HG03558 (cell line): ENCODE results near the gene CHIC2.

Experiments
- ATAC-seq: cut with Tn5 transposase; IDR thresholded peaks from one replicate; pipeline ENCODE4 v1.9.1; 2021; ENCODE audit warnings: moderate number of reproducible peaks; ENCODE audit not compliant: unreplicated experiment; ENCODE audit errors: extremely low read depth

Gene CHIC2

DNA sequence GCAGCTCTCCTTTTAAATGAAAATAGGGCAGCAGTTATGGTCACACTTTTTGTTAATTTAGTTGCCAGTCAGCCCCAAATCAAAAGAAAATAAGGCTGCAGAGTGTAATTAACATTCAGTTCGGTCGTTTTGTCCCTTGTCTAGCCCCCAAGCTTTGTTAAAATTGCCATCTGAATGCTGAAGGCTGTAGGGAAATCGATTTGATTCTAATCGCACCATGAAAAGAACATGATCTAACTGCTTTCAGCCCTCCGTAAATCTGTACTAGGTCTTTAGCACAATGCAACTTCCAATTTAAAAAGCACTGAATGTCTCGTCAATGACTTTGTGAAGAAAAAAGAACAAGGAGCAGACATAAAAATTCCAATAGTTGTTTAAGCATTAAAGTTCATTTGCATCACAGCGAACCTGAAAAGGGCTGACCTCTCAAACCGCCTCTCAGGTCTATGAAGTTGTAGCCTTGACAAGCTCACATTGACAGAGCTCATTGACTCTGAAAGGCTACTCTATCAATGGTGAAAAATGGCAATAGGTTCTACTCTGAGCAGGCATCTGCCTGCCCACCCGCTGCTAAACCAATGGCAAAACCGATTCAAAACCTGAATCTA lies 48.9 kb downstream of the CHIC2 start:
- no peak for ATAC-seq

DNA sequence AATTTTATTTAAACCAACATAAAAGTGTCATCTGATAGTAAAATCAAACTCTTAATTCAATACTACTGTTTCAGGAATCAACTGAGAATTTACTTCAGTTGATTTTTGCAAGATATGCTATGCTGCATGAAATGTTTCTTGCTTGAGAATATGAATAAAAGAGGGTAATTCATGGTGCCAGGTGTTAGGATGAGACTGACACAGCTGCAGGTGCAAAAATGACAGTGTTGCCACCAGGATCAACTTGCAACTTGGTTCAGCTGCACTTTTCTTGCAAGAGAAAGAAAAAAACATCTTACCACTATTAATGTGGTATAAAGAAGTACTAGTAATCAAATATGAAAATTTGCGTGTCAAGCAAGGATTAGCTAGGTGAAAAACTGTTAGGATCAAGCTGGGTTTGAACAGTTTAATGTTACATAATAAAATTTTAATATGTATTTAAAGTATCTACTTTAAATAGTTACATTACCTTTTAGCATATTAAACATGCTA lies 49.7 kb downstream of the CHIC2 start:
- ATAC-seq, result no peak

DNA sequence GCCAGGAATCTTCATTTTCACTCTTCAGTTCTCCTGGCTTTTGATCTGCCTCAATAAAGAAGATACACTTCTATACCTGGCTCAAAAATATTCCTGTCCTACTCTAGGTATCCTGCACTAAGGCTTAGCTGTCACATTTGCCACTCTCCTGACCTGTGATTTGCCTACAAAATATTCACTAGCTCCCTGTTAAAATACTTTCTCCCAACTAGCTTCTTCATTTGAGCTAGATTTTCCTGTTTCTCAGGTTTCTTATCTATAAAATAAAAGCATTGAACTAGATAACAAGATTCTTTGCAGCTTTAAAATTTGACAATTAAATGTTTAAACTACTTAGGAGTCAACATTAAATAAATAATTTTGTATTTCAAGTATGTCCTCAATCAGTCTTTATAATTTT lies 53.2 kb downstream of the CHIC2 start:
- ATAC-seq, result no peak

DNA sequence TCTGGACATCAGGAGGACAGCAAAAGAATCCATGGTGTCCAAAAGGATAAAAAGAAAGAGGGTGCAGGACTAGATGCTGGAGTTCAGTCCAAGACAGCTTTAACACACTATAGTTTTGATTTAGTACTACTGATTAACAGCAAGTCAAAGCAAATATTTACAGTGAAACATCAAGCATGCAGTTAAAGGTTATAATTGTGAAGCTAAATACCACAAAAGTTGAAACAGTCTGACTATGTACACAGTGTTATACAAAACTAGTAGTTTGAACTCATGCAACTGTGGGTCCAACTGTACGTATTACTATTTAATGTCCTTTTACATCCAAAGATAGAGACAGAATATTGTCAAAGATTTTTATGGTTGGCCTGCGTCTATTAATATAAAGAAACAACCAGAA lies 57.6 kb downstream of the CHIC2 start:
- no peak for ATAC-seq

DNA sequence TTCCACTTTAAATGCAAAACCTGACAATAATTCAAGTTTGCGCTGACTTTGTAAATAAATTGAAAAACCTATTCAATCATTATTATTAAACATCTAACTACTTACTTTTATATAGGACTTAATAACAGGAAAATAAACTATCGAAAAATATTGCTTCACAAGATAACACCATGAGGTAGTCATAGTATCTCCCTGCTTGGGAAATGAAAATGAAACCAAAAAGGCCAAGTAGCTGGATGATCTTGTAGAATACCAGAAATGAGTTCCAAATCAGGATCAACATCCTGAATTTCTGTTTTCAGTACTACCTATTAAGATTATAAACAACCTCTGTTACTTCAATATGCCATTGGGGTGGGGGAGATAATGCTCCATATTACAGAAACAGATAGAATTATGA lies 58.9 kb downstream of the CHIC2 start:
- ATAC-seq, result no peak

DNA sequence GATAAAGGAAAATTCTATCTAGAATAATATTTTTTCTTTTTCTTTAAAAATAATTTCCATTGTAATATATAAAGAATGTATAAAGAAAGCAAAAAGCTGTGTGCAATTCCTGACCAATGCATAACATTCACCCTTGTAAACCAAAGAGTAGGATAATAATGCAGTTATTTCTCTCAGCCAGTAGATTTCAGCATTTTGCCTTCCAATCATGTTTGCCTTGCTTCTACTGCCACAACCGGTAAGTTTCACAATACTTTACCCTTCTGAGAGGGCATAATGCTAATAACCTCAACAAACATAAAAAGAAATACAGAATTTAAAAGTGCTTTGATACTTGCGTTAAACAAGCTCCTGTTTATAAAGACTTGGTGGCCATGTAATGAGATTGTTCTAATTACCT lies 59.9 kb downstream of the CHIC2 start:
- ATAC-seq, result no peak

DNA sequence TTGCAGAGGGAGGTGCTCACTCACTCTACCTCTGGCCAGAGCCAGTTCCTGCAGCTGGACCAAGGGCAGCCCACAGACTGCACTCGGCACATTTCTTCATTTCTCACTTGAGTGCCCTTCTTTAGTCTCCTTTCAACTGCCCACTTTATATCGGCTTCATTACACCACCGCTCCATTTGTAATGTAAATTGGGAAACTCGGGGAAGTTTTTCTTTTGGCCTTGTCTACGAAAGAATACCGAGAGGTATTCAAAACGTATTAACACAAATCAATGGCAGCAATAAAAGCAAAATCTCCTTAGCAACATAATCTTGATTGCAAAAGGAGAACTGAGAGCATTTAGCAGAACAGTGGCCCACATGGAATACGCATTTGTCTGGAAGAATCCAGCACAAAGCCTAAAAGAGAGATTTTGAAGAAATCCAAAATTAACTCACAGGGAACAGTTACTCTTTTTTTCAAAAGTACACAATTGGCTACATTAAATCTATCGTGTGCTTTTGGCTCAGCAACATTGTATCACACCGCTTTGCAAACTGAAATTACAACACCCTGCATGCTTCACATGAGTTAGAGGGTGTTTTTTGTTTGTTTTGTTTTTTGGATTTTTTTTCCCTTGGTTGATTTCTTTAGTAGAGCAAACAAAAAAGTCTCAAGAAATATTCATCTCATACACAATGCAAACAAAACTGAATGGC lies 62.6 kb downstream of the CHIC2 start:
- ATAC-seq, result no peak

DNA sequence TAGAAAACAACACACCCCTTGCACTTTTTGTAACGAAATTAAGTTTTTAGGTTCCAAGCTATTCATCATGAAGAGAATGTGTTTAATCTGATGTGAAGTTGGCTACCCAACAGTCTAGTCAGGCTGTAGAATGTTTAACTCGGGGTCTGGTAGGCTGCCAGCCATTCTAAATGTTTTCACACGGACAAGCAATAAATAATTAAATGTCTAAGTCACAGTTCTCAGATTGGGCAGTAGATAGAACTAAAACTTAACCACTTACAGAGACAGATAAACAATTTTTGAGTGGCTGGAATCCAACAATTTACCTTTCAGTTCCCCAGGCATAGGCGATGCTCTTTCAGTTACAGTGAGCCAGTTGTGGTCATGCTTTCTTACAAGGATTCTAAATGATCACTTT lies 66.5 kb downstream of the CHIC2 start:
- ATAC-seq, result no peak

DNA sequence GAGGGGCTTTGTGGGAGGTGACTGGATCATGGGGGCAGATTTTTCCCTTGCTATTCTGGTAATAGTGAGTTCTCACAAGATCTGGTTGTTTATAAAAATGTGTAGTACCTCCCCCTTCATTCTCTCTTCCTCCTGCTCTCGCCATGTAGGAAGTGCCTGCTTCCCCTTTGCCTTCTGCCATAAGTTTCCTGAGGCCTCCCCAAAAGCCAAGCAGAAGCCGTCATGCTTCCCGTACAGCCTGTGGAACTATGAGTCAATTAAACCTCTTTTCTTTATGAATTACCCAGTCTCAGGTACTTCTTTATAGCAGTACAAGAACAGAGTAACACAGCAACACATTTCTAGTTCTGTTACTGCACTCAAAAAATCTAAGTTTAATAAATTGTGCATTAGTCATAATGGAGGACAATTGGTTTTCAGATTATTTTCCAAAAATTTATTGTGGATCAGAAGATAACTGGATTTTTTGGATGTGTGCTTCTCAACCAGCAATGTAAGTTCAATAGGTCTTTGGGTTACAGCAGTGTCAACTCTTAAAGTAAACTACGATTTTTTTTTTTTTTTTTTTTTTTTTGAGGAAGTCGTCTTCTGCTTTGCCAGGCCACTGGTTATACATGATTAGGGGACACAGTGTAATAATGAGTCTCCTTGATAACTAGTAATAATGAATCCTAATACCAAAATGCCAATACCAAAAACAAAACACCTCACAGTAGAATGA lies 69.9 kb downstream of the CHIC2 start:
- no peak for ATAC-seq

DNA sequence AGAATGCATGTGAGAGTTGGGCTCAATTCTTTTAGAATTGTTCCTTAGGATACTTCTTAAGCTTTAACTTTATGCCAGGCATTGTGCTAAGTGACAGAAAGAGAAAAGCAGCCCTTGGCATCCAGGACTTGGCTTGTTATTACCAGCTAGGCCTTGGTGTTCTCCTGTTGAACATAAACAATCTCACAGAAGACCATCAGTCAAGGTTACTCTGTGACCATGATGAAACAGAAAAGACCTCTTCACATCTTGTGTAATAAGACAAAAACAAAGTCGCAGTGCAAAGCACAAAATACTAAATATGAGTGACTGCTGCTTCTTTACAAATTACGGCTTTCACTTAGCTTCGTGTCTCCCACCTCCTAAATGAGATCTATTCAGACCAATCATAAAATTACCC lies 71.6 kb downstream of the CHIC2 start:
- ATAC-seq, result no peak

DNA sequence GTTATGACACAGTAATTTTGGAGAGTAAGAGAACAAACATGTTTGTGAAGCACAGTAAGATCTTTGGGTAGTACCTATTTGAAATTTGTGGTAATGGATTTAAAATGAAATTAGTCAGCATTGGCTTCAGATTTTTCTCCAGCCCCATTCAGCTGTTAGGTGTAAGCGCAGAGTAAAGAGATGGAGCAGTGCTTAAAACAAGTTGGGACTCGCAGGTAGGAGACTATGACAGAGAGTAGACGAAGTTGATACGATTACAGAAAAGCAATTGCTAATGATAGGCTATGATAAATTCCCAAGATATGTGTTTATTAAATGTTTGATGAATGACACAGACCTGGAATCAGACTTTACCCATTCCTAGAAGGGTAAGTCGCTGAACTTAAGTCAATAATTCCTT lies 72.6 kb downstream of the CHIC2 start:
- no peak for ATAC-seq

DNA sequence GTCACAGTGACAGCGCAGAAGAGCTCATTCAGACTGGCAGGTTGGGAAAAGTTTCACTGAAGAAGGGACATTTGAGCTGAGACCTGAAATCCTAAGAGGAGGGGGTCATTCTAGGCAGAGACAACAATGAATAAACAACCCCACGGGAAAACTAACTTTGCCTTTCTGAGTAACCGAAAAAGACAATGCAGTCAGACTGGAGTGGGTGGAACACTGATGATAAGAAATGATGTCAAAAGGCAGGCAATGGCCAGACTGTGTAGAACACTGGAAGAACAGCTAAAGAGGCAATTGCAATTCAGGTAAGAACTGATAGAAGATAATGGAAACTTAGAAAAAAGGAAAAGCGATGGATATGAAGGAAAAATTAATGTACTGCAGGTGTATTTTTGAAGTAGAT lies 73.8 kb downstream of the CHIC2 start:
- no peak for ATAC-seq

DNA sequence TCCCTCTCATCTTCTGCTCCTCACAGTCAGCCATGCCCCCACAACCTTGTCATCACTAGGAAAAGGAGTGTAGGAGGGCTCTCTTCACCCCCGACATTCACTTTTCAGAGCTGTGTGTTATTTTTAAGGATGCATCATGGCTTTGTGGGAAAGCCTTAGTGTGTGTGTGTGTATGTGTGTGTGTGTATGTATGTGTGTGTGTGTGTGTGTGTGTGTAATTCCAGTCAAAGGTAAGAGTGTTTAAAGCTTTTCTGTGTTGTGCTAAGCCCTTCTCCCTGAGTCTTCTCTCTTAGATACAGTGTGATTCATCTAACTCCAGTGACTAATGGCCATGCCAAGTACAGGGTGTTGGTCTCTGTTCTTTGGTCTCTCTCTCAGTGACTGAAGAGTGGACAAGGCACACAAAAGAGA lies 76.6 kb downstream of the CHIC2 start:
- ATAC-seq, result no peak

DNA sequence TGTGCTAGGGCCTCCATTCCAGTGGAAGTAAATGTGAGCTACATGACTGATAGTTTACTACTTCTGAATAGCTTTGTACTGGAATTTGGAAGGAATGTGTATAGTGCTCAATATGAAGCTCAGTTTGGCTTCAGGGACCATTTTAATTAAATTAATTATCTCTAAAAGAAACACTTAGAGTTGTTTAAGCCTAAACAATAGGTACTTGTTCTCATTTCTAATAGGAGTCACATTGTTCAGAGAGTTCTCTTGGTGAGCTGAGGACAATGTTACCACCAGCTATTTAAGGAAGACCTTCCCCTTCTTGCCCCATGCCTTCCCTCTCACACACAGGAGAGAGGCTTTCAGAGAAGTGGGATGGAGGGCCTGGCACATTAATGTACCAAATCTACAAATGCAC lies 78.3 kb downstream of the CHIC2 start:
- no peak for ATAC-seq

DNA sequence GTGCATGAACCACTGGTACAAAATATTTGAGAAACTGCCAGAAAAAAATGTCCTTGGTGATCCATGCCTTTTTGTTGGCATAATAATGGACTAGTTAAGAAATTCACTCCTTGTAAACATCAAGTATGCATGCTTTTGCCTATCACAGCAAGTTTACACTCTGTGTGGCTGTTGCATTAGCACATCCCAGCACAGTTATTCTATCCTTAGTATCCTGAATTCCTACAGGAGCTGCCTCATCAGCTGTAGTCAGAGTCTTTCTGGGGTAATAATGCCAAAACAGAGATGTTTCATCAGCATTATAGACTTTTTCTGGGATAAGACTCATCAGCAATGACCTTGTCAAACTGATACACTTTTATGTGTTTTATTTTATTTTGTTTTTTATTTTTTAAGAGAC lies 82.8 kb downstream of the CHIC2 start:
- ATAC-seq, result no peak

DNA sequence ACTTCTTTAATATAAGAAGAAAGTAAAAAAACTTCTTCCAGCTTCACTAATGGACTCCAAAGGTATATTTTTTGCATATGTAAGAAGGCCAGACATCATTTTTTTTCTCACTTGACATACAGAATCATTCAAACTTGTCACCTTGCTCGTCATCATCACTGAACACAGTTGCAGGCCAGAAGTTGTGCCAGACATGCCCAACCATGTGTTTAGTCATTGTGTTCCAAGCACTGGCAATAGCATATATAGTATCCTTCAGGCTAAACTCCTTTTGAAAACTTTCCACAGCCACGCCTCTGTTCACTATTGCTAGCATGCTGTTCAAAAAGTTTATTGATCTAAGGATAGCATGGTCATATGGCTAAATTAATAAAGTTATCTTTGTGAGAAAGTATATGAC lies 83.3 kb downstream of the CHIC2 start:
- no peak for ATAC-seq

DNA sequence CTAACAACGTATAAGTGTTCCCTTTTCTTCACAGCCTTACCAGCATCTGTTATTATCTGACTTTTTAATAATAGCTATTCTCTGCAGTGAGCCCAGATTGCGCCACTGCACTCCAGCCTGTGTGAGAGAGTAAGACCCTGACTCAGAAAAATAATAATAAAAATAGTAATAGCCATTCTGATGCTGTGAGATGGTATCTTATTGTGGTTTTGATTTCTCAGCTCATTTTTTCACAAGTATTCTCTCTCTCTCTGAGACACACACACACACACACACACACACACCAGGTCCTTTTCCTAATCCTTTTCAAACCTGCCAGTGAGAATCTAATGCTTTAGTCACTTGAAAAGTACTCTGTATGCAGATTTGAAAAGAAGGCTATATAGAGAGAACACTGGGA lies 89.8 kb downstream of the CHIC2 start:
- no peak for ATAC-seq

DNA sequence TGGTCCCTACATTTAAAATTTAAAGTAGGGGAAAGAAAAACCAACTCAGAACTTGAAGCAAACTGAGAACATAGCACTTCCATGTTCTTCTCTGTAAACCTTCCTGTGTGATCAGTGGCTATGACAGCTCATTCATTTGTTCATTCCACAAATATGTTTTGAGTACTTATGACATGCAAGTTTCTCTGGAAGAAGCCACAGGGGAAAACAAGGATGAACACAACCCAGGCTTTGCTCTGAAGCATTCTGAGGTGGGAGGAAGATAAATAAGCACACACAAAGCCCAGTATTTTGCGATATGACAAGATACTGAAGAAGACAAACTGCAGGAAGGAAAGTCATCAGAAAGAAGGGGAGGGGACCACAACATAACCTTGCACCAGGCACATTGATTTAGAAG lies 96.4 kb downstream of the CHIC2 start:
- ATAC-seq, result no peak

DNA sequence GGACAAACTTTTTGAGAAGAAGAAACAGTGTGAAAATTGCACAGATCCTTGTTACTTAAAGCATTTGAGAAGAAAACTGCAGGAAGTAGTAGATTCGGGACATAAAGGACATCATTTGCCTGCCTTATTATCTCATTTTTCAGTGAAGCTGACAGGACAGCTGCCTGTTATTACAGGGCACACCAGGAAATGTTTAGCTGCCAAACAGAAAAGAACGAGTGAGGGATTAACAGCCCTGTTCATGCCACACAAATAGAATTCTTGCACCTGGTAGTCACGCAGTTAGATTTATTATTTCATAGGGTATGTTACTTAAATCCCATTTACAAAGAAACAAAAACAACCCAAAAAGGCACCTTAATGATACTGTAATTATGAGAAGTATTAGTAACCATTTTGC lies 100.6 kb downstream of the CHIC2 start:
- ATAC-seq, result no peak

DNA sequence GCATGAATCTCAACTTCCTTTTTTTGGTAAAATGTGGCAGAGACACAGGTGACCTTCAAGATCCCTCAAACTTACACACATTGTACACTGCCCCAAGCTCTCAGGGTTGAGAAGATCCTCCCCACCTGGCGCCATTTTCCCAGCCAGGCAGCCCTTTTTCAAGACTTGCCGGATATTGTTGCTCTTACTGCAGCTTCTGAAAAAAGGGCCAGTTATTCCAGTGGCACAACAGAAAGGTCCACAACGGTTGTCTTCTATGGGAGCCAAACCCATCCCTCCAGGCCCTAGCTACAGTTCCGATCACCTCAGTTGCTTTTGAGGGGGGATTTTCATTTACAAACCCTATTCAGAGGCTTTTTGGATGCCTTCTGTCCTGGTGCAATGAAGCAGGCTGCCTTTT lies 101.1 kb downstream of the CHIC2 start:
- ATAC-seq, result no peak

DNA sequence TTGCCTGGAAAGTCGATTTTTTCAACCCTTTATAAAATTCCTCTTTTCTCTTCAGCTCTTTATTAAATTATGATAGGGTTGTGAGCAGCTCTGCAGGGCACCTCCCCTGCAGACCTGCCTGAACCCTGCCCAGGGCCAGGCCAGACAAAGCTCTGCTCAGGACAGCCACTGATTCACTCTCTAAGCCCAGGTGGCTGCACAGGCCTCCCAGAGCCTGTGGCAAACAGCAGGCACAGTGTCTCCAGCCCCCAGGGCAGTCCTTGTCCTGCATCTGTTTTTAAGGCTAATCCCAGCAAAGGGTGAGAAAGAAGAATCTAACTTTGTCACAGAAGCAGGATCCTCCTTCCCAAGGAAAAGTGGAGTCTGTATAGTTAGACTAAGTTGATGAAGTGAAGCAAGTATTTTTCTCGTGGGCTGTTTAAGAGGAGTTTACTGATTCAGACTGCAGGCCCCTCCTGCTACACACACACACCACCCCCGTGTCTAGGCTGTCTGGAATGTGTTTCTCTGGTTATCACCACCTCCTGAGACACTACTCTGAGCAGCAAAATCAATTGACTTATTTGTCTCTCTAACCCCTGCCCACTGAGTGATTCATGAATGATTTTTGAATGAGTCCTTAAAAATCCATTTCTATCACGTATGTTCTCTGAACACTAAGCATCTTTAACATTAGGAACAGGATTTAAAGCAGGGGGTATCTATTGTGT lies 101.7 kb downstream of the CHIC2 start:
- no peak for ATAC-seq
